HG02970 (cell line): ENCODE data around the gene TRMT5.

Source experiments
- ATAC-seq: cut with Tn5 transposase; IDR thresholded peaks from one replicate; pipeline ENCODE4 v1.9.1; 2021; ENCODE audit warnings: mild to moderate bottlenecking, moderate library complexity, moderate number of reproducible peaks; ENCODE audit not compliant: unreplicated experiment, low FRiP score

TRMT5 gene

DNA sequence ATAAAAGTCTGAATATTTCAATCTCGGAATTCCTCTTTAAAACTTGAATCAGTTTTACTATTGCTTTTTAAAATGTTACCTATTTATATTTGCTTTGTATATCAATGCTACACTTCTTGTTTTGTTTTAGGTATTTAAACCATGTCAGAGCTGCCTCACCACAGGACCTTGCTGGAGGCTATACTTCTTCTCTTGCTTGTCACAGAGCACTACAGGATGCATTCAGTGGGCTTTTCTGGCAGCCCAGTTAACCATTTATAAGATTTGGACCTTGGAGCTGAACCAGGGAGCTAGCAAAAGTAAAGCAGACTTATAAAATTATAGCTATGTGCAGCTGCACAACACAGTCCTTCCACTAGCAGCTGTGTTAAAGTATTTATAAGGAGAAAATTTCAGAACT is 12.8 kb downstream of the TRMT5 start:
- ATAC-seq: no peak

DNA sequence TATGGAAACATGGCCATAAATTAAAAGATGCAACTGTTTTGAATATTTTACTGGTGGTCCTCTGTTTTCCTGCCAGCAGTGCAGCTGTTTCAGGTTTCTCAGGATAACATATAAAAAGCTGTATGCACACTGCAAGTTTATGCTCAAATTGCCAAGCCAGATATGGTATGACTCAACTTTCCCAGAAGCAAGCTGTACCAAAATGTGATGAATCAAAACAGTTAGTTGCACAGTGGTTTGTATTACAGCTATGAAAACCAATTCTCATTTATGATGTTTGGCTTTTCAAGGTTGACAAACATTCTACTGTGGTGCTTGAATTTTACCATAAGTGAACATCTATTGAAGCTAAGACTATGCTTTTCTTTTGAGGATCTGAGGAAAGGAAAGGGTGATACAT is 15.5 kb downstream of the TRMT5 start:
- no peak for ATAC-seq

DNA sequence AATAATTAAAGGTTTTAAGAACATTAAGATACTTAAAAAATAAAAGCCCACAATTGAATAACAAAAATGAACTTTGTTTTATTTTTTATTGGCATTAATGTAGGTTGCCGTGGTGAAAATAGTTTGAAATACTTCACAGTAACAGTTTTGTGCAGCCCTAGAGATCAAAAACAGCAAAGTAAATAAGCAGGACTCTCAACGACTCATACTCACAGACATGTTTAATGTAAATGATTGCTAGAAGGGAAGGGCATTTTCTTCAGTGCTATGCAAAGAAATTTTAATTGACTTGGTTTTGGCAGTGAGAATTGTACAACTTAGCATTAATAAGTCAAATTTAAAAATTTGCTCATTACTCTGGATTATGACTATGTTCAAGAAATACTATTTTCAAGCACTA is 16.0 kb downstream of the TRMT5 start:
- no peak for ATAC-seq

DNA sequence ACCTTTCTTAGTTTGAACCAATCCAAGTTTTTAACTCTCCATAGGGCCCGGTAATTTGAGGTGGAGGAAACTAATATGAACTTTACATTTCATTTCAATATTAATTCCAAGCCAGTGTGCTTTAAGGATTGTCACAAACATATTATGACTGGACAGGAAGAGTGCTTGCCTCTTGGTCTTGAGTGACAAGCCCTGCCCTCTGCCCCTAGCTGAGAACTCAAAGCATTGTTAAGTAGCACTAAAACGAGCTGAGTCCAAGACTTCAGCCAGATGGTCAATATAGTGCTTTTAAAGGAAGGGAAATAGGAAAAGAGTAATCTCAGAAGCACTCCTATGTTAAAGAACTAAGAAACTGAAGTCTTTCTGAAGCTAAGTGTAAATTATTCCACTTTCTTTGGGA is 17.1 kb downstream of the TRMT5 start:
- no peak for ATAC-seq

DNA sequence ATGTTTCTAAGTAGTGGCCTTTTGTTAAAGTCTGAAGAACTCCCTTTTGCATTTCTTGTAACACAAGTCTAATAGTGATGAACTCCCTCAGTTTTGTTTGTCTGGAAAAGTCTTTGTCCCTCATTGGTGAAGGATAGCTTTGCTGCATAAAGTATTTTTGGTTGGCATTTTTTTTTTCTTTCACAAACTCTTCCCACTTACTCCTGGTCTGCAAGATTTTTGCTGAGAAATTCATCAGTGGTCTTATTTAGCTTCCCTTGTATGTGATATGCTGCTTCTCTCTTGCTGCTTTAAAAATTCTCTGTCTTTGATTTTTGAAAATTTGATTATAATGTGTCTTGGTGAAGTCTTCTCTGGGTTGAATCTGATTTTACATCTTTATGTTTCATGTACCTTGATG is 22.7 kb downstream of the TRMT5 start:
- ATAC-seq: no peak

DNA sequence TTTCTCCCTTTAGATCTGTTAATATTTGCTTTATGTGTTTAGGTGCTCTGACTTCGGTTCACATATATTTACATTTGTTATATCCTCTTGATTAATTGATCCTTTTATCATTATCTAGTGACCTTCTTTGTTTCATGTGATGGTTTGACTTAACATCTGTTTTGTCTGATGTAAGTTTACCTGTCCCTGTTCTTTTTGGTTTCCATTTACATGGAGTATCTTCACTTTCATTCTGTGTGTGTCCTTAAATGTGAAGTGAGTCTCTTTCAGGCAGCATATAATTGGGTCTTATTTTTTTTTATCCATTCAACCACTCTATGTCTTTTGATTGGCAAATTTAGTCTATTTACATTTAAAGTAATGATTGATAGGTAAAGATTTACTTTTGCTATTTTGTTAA is 24.2 kb downstream of the TRMT5 start:
- no peak for ATAC-seq

DNA sequence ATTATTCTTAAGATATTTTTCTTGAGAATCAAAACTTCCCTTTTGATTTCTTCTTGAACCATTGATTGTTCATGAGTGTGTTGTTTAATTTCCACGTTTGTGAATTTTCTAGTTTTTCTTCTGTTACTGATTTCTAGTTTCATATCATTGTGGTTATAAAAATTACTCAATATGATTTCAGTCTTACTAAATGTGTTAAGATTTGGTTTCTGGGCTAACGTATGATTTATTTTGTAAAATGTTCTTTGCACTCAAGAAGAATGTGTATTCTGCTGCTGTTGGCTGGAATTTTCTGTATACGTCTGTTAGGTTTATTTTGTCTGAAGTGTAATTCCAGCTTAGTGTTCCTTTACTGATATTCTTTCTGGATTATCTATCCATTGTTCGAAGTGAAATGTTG is 24.7 kb downstream of the TRMT5 start:
- ATAC-seq: no peak

DNA sequence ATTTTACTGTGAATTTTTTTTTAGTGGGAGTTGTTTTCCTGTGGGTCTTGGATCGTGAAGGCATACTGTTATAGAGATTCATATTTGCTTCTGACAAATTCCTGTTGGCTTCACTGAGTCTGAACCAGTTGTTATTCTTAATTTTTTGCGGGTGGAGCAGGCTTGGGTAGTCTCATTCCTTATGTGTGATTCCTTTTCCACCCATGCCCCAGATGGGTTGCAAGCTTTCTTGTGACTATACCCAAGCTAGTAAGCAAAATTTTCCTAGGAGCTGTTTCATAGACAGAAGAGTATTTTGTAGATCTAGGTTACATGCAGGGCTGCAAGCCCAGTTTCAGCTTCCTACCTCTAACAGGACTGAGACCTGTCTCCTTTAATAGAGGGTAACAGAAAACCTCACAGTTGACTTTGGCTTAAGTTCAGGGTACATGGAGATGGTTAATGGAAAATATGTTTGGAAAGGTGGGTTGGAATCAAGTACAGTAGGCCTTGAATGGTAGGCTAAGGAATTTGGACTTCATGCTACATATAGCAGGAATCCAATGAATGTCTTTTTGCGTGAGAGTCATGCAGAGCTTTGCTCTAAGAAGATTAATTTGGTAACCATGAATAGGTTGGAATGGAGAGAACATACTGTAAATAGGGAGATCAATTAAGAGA is 29.0 kb downstream of the TRMT5 start:
- no peak for ATAC-seq

DNA sequence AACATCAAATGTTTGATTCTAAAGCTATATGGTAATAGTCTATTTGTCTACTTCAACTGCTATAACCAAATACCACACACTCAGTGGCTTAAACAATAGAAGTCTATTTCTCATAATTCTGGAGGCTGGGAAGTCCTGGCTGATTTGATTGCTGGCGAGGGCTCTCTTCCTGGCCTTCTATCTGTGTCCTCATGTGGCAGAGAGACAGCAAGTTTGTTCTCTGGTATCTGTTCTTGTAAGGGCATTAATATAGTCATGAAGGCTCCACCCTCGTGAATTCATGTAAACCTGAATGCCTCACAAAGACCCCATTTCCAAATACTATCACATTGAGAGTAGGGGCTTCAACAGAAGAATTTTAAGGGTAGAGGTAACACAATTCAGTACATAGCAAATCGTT is 34.1 kb downstream of the TRMT5 start:
- no peak for ATAC-seq

DNA sequence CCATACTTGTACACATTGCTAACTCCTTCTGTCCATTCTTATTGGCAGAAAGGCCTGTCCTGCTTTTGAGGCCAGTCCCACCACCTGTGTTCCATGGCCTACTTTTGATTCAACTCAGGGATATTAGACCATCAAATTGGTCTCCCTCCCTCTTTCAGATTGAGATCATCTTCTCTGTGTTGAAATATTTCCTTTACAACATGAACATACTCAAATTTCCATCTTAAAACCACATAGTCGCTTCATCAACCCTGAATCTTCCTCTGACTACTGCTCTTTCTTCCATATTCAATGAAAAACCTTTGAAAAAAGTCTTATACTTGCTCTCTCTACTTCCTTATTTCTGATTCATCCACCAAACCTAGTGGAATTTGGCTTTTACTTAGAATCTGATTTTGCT is 34.9 kb downstream of the TRMT5 start:
- no peak for ATAC-seq

DNA sequence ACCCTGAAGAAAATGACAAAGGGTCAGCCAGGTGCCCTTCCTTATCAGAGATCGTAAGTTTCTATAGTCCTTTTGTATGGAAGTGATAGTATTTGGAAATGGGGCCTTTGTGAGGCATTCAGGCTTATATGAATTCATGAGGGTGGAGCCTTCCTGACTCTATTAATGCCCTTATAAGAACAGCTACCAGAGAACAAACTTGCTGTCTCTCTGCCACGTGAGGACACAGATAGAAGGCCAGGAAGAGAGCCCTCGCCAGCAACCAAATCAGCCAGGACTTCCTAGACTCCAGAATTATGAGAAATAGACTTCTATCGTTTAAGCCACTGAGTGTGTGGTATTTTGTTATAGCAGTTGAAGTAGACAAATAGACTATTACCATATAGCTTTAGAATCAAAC is 36.7 kb downstream of the TRMT5 start:
- no peak for ATAC-seq

DNA sequence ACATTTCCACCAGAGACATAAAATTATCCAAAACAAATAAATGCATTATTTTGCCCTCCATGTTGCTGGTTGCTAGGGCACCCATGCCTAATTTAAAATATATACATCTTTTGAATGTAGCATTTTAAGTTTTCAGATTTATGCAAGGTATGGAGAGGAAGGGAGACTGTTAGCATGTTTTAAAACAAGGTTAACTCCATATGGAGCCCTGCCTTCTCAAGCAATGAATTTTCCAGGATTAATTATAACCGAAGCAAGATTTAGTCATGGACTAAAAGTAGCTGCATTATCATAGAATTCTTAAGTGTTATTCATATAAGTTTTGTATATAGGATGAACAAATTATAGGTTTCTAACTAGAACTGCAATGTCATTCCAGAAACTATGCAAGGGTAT is 37.2 kb downstream of the TRMT5 start:
- ATAC-seq: no peak

DNA sequence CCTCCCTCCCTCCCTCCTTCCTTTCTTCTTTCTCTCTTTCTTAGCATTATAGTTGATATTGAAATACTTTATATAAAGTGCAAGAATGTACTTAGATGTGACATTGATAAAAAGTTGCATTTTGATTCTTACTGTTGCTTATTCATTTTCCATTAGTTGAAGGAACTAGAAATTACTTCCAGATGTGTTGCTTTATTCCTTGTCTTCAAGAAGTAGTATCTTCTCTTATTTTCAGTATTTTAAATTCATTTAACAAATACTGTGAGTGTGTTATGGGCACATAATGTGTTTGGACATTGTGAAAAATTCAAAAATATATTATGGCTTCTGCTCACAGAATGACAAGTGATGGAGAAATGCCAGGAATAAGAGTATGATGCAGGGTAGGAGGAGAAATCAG is 45.6 kb downstream of the TRMT5 start:
- ATAC-seq: no peak

DNA sequence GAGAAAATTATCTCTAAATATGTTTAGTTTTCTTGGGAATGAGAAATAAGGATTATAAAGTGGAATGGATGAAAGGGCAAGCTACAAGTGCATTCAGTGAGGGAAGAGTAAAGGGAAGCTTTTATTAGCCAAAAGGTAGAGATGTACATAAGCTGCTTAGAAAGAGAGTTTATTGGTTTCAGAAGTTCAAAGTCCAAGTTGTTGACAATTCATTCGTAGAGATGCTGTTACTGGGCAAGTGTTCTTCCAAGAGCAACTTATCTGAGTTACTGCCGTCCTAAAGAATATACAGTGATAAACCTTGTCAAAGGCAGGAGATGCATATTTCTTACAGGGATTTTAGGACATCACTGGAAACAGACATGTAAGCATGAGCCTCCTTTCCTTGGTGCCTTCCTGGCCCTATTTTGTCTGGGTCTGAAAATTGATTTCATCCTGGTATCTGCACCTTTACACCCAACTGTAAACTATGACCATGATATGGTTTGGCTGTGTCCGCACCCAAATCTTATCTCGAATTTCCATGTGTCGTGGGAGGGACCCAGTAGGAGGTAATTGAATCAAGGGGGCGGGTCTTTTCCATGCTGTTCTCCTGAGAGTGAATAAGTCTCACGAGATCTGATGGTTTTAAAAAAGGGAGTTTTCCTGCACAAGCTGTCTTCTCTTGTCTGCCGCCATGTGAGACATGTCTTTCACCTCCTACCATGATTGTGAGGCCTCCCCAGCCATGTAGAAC is 46.8 kb downstream of the TRMT5 start:
- ATAC-seq: no peak

DNA sequence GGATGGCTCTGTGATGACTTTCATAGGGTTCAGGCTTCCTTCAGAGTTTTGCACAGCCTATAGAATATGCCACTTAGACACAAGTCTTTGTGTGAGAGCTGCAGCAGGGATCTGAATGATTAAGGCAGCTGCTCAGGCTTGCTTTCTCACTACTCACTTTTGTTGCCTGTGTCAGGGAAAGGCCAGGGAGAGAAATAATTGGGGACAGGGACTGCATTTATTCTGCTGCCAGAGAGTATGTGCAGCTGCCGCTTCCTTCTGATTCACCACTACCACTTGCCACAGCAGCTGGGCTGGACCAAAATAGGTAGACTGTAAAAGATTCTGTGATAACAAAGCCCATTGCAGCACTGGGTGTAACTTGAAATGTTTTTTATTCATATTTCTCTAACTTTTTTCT is 49.7 kb downstream of the TRMT5 start:
- no peak for ATAC-seq

DNA sequence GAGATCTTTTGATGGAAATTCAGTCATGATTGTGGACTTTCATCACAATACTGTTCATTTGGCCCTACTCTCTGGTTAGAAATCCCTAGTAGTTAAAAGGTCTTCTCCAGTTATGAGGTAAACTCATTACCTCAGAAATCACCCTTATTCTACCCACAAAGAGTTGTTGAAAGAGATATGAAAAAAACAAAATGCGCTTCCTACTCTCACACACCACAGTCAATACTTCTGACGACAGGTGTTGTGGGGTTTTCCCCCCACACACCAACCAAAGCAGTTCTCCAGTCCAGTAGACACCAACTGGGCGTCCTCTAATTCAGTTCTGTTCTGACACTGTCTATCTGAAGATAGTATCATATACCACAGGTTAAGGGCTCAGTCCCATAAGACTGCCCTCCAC is 54.9 kb downstream of the TRMT5 start:
- ATAC-seq: no peak

DNA sequence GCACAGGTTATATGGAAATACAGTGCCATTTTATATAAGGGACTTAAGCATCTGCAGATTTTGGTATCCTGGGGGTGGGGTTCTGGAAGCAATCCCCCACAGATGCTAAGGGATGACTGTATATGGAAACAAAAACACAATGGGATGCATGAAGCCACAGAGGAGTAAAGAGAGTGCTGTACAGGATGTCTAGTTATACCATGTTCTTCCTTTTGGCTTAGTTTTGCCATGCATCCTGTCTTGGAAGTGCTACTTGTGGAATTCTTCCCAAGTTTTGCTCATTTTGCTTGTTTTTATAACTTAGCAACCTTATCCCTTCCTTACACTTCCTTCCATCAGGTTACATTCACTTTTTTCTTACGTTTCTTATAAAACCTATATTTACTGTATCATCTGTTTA is 55.6 kb downstream of the TRMT5 start:
- ATAC-seq: no peak

DNA sequence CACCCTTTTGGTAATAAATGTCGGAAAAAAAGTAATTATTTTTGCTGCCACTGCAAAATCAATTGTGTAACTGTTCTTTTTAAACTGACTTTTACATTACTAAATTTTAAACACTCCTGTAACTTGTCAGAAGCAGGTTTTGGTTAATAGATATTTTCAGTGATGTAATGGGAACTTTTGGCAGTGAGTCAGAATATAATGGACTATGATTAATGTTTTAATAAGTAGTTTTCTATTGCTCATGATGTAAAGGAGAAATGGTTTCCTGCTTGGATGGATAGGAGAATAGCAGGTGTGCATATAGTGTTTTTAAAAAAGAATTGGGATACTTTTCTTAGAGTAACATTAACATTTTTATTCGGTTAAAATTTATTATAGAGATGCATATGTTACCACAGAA is 58.8 kb downstream of the TRMT5 start:
- ATAC-seq: no peak
